NCI-H1694 treated with DMSO at 0.1 percent for 48 hours (cell line): ENCODE data around the gene FAM156B.
"Not testable (repeated sequence)": the region's sequence is repeated elsewhere in the genome, so short reads cannot be mapped to it uniquely, and the experiment has no call there.

Source experiments
- DNase-seq: peaks from one replicate; lab custom pipeline; 2025; lab: John Stamatoyannopoulos, UW

Gene FAM156B, protein sequence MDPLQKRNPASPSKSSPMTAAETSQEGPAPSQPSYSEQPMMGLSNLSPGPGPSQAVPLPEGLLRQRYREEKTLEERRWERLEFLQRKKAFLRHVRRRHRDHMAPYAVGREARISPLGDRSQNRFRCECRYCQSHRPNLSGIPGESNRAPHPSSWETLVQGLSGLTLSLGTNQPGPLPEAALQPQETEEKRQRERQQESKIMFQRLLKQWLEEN

DNA sequence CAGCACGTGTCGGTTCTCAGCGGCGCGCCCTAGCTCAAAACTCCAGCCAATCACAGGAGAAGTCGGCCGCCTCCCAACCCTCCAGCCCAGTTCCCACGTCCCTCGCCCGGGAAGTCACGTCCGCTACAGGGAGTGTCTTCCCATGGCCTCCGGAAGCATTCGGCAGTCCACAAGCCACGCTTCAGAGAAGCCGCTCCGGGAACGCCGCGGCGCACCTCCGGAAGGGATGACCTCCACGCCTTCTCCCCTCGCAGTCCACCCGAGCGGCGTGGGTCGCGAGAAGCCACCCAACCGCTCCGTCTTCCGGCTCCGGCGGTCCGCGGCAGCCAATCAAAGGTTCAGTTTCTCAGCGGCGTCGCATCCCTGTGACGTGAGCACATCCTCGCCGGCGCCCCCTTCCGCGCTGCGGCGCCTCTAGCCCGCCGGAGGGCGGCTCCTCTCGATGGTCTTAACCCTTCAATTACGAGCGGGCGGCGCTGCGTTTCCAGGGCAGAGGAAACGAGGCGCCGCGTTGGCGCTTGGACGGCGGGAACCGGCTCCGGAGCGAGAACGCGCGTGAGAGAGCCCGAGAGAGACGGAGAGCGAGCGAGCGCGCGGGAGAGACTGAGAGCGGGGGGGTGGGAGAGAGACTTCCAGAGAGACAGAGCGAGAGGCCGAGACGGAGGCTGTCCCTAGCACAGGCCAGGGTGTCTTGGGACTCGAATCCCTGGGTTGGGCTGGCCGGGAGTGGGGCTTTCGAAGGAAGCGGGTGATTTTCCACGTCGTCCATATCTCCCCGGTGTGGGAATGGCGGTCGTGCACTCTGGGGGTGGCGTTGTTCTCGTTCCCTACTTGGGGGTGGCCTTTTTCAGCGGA lies at the start of gene FAM156B:
Gene FAM156B (plus strand): TSS at position 476 of the 855 bp plus-strand sequence. CDS start 9,896 bp downstream, outside the sequence.
- DNase-seq: not testable (repeated sequence)

DNA sequence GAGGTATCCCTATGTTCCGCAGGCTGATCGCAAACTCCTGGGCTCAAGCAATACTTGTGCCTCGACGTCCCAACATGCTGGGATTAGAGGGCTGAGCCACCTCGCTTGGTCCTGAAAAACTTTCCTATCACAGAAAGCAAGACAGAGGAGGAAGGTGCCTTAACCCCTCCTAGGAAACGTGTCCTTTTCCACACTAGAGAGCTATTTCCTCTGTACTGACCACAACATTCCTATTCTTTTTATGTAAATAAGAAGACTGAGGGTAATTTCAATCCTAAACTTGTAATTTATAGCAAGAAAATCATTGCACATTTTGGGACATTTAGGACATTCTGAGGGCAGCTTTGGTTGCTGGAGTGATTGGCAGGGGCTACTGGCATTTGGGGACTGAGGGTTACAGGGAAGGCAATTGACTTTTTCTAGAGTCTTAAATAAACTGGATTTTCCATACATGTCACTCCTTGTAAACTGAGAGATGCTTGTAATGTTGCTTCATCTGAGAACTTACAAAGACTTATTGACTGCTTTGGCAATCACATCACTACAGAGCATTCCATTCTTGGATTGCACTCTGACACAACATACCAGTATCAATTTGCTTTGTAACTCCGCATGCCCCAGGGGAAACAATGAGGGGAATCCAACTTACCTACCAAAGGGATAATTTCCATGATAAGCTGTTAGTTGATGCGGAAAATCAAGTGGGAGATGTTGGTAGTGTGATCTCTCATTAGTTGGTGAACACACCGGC lies 44.8 kb upstream of the FAM156B start:
- no peak for DNase-seq

DNA sequence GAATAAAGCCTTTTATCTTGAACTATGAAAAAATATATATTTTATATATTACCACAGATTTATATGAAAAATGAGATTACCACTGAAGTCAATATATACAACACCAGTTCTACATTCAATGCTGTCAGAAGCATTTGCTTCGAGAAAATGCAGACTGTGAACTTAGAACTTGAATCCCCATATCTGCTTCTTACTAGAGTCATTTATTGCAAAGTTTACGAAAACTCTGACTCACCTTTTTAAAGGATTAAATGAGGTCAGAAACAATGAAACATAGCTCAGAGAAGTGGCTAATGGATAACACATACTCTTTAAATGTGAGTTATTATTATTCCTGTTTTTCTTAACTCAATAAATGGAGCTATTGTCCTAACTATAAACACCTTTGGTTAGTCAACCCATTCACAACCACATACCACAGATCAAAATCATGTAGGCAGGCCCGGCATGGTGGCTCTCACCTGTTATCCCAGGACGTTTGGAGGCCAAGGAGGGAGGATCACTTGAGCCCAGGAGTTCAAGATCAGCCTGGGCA lies 40.1 kb upstream of the FAM156B start:
- DNase-seq: not testable (repeated sequence)

DNA sequence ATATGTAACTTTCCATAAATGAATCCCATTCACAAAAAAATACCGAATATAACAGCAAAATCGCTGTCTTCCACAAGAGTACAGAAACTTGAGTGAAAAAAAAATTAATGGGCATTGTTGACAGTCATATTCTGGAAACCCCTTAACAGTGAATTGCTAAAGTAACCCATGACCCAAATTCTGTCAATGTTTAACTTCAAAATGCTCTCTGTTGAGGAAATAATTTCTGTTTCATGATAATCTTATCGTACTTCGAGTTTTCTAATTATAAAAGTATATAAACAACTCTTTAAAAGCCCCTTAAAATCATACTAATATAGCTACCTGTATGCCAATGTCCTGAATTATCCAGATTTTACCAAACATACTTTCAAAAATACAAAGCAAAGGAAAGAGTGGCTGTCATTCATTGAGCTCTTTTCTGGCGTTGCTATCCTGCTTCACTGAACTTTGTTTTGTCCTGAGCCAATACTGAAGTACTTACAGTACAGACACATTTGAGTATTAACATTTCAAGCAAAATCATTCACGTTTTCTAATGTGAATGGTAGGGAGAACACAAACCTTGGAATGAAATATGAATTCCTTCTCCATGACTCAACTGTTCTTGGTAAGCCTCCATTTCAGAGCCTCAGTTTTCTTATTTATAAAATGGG lies 31.7 kb upstream of the FAM156B start:
- DNase-seq: no peak

DNA sequence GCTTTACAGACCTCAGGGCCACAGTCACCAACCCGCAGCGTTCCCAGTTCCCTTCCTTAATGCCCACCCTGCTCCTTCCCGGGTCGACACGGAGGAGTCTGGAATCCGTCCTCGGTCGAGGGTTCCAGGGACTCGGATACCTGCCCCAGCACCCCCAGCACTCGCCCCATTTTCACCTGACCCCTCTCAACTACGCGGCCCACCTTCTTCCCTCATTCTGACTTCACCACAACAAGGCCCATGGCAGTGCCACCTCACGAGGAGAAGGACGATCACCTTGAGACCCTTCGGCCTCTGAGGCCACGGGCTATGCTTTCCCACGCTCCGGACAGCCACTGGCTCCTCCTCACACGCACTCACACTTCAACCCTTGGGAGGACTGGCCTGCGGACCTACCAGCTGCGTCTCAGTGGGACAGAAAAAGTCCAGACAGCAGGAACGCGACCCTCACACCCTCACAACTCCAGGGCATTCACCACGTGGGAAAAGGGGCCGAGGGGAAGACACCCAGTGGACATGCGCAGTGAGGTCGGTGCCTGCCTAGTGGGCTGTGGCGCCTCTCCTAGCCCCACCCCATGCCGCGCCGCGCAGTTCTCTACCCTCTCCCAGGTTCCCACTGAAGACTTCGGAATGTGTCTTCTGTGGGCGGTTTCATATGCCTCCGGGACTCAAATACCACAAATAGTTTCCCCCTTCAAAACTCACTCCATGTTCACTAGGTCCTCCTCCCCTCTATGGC lies 29.4 kb upstream of the FAM156B start, which contains the start of gene XAGE3:
Gene XAGE3 (minus strand): TSS at position 474 of the 739 bp plus-strand sequence. CDS start 950 bp downstream, outside the sequence.
- no peak for DNase-seq

- DNase-seq: no peak
These were observed 27.1 kb upstream of the FAM156B start for GRCh38 chrX:52870046-52870445.

DNA sequence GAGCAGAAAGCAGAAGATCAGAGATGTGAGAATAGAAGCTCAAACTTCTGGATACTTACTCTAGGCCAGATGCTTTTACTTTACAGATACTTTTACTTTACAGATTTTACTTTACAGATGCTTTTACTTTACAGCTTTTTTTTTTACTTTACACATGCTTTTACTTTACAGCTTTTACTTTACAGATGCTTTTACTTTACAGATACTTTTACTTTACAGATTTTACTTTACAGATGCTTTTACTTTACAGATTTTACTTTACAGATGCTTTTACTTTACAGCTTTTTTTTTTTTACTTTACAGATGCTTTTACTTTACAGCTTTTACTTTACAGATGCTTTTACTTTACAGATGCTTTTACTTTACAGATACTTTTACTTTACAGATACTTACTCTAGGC lies 23.3 kb upstream of the FAM156B start:
- not testable (repeated sequence) for DNase-seq

DNA sequence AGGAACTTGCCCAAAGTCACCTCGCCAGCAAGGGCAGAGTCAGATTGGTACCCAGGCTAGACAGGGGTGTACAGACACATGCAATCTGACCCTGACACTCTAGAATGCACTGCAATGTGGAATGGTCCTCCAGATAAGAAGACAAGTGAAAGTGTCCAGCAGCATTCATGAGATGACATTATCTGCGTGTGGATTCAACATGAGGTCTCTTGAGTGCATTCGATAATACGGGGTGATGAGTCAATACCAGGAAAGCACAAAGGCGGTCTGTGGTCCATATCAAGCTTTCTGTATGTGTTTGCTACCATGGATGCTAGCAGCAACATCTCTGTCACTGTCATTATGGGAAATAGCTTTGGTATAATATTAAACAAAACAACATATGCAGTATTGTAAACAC lies 22.5 kb upstream of the FAM156B start:
- no peak for DNase-seq

DNA sequence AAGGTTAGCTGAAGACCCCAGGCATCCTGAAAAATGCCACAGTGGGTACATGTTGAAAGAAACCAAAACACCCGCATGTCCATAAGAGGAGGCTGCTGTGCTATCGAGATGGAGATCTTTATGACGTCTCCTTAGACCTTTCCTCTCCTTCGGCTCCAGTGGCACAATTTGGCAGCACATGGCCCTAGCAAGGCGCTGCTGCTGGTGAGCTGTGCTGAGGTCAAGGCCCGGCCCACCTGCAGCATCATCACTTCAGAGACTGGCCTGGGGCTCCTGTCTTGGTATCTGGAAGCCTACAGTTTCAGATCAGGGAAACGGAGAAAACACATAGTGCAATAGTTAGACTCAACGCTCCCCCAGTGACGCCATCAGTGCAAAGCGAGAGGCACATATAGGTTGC lies 21.7 kb upstream of the FAM156B start:
- not testable (repeated sequence) for DNase-seq

DNA sequence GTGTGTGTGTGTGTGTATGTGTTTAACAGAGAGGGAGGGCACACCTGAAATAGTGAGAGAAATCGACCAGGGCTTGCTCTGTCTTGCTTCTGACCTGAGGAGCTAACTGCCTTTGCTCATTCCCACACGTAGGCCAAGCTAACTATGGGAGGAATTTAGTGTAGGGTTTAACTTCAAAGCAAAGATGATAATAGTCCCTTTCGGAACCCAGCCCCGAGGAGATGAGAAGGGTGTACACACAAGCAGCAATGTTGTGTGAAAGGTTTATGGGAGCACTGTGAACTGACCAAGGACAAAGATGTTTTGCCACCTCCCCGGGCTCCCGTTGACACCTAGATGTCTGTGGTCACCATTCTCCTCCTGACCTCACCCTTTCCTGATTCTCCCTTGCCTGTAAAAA lies 20.7 kb upstream of the FAM156B start:
- not testable (repeated sequence) for DNase-seq

DNA sequence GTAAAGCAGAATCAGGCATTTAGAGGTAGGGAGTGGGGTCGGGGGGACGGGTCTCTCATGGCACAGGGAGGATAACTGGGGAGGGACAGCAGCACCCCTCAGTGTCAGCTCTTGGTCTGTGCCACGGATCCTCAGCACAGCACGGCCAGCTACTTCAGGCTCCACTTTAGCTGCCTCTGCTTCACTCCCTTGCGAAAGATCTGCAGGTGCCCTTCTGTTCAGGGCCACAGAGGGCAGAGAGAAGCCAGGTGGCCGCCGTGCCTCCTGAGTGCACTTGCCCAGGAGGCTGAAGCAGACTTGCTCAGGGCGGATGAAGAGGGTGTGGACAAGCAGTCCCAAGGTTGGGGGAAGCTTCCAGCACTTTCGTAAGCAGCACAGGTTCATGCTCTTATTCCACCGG lies 9.7 kb upstream of the FAM156B start:
- DNase-seq: not testable (repeated sequence)

DNA sequence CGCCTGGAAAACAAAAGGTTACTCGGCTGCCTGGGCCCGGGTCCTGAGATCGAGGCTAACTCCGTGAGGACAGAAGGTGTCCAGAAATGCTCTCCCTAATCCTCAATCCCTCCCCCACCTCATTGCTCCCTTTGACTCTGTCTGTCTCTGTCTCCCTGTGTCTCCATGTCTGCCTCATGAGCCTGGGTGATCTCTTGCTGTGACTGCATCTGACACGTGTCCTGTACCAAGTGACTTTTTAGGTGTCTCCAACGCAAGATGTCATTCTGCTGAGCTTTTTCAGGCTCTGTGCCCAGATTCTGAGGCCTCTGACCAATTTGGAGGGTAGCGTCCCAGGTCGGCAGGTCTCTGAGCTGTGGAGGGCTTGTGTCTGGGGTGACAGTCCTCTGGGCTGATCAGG lies 9.0 kb upstream of the FAM156B start:
- not testable (repeated sequence) for DNase-seq

DNA sequence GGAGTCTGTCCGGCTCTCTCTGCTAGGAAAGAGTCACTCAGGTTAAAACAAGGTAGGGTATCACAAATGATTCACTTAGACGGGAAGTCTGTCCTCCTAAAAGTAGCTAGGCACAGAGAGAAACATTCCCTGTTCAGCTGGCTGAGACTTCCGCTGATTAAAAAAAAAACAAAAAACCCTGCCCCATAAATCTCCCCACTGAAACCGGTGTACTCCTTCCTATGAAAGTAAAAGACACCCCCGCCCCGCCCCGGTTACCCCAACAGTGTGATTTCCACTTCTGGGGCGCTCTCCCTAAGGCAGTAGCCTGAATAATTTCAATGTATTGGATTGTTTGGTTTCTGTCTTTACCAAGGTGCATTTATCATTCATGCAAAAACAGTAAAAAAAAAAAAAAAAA lies 692 bp upstream of the FAM156B start:
- DNase-seq: not testable (repeated sequence)

DNA sequence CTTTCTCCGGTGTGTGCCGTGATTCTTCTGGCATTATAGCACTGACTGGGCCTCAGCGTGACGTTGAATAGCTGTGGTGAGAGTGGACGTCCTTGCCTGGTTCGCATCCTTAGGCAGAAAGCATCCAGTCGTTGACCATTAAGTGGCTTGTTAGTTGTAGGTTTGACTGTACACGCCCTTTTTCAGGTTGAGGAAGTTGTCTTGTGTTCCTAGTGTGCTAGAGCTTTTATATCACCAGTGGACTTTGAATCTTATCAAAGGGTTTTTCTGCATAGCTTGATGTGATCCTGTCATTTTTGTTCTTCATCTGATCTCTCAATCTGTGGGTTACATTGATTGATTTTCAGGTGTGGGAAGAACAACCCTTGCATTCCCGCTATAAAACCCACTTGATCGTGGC lies 8.4 kb downstream of the FAM156B start:
- not testable (repeated sequence) for DNase-seq

DNA sequence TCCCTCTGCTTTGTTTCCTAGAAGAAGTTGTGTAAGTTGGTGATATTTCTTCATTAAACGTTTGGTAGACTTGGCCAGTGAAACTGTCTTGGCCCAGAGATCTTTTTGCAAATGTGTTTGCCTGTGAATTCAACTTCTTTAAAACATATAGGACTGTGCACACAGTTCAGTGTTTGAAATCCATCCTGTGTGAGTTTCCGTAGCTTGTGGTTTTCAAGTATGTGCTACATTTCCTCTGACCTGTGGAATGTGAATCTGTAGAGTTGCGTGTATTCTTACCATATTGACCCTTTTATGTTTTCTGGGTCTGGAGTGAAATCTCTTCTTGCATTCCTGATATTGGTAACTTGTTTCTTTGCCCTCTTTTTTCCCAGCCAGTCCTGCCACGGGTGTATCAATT lies 8.9 kb downstream of the FAM156B start:
- DNase-seq: not testable (repeated sequence)

DNA sequence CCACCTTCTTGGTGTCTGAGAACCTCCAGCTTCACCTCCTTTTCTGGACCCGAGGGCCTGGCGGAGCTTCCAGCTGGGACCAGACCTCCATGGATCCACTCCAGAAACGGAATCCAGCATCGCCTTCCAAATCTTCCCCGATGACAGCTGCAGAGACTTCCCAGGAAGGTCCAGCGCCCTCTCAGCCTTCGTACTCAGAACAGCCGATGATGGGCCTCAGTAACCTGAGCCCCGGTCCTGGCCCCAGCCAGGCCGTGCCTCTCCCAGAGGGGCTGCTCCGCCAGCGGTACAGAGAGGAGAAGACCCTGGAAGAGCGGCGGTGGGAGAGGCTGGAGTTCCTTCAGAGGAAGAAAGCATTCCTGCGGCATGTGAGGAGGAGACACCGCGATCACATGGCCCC lies 10.0 kb downstream of the FAM156B start:
- DNase-seq: not testable (repeated sequence)

DNA sequence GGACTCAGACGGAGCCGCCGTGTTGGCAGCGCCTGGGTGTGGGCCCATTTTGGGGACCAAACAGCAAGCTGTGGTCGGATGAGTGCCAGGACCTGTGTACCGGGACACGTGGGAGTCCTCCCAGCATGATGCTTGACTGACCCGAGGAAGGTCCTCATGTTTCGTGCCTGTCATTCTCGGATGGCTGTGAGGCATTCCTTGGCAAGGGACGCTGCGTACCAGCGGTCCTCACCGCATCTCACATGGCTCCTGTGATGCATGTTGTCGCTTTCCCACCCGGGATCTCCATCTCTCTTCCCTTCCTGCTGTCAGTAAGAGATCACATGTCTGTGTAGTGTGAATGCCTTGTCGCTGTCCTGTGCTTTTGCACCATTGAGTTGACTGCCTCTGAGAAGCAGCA lies 10.8 kb downstream of the FAM156B start:
- DNase-seq: not testable (repeated sequence)

DNA sequence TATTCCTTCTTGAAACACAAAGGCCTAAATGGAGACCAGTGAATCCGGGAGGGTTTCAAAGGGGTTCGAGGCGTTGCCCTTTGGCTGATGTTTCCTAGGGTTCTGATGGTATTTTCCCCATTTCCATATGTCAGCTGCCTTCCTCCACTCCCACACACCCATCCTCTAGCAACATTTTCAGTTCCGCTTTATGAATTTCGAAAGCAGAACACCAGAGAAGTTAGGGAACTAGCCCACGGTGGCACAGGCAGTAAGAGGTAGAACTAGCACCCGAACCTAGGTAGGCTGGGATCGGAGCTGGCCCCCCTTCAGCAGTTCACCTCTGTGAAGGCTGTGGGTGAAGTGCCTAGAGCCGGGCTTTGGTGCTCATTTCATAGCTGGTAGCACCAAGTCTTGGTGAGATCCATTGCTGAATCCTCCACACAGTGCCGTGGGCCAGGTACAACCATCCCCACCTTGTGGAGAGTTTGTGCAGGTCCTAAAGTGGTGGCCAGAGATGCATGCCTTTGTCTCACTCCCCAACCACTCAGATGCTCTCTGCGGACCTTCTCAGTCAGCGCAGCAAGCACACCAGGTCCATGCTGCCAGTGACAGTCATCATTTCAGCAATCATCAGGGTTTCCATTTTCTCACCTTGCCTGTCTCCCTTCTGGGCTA lies 12.3 kb downstream of the FAM156B start:
- DNase-seq: not testable (repeated sequence)

- DNase-seq: not testable (repeated sequence)
These were observed 16.6 kb downstream of the FAM156B start for GRCh38 chrX:52913681-52914080.

DNA sequence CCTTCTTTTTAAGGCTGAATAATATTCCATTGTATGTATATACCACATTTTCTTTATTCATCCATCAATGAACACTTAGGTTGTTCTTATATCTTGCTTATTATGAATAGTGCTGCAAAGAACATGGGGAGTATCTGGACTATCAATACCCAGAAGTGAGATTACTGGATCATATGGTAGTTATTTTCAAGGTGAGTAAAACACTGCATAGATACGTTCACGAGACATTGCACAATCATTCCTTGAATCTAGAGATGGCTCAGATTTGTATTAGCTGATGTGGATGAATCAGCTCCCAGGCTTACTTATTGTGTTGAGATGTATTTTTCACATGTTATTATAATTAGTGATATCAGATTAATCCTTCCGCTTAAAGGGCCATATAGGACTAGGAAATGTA lies 17.6 kb downstream of the FAM156B start:
- DNase-seq: not testable (repeated sequence)
